Ovary (tissue), 9 donors: ENCODE data around the gene FSTL1. TPM values are rescaled to one million over a fixed set of nuclear protein-coding genes. Genes with fewer than 3 reads are reported as not detected.
A peak's percentile ranks its signal among the peaks of the same experiment; 100 is the strongest.

Source experiments
- DNase-seq, 5 donors: peaks; one replicate each; pipeline ENCODE4 v3.0.0-alpha.2; 2019 to 2020
- H3K27ac ChIP-seq, 2 donors: fragments of 200-600 bp; one replicate each; pipeline versions ENCODE4 v1.5.1 to v1.8.0; 2019 to 2022
- H3K27me3 ChIP-seq: fragments of 200-600 bp; one replicate; pipeline ENCODE4 v1.8.0; 2022
- H3K36me3 ChIP-seq: fragments of 200-600 bp; sonication (generic); one replicate; pipeline ENCODE4 v1.5.1; 2019
- H3K4me1 ChIP-seq: one replicate; pipeline ENCODE4 v1.8.1; 2013; ENCODE audit warnings: mild to moderate bottlenecking, moderate library complexity; ENCODE audit not compliant: insufficient read depth
- H3K4me3 ChIP-seq: fragments of 200-600 bp; sonication (generic); one replicate; pipeline ENCODE4 v1.5.1; 2017
- H3K9me3 ChIP-seq, 2 donors: fragments of 200-600 bp in 1 of 2; sonication (generic) in 1 of 2; one replicate each; pipeline versions ENCODE4 v1.5.1 to v1.8.1; 2013 to 2019; ENCODE audit warnings: mild to moderate bottlenecking in 1 of 2, moderate library complexity in 1 of 2
- EP300 ChIP-seq: sonication (generic); formaldehyde crosslinking; IDR thresholded peaks from one replicate; pipeline ENCODE4 v1.6.1; 2017; ENCODE audit warnings: antibody characterized with exemption
- POLR2A ChIP-seq: fragments of 450-650 bp; IDR thresholded peaks from one replicate; pipeline ENCODE4 v1.6.1; 2017; ENCODE audit warnings: antibody characterized with exemption, mild to moderate bottlenecking, moderate library complexity
- WGBS, 3 donors: extraction: QIAGEN DNeasy Blood & Tissue Kit in 1 of 3; methylation state at CpG; one replicate each; pipeline versions ENCODE4 v1.1.5 to v1.1.7; 2013 to 2017; 5-methylcytosine and 5-hydroxymethylcytosine counted together
- intact Hi-C, 4 donors: fragments of 100-400 bp; cut with DNase I; formaldehyde crosslinking; loops; one replicate each; pipeline versions ENCODE4 v1.11.0 to v1.15.1; 2022 to 2023
- polyA plus RNA-seq, 2 donors: library from polyadenylated mRNA; stranded (reverse); fragments of 200-250 nt in 1 of 2; fragments of 350-450 nt in 1 of 2; fragmentation: Illumina TruSeq in 1 of 2; extraction: RNeasy Lipid Tissue Mini Kit (QIAGEN cat#74804) in 1 of 2; gene quantifications; one replicate each; pipeline ENCODE4 v1.2.3, GENCODE V29; 2013 to 2014
- total RNA-seq, 7 donors: library from RNA; depleted of rRNA in 2 of 7; stranded (reverse); fragments of >200 nt in 2 of 7; fragmentation: NEBNext Ultra II Directional in 3 of 7; extraction: Animal tissue kit (Norgen Biotek cat#: 25700) in 3 of 7; gene quantifications; one replicate each; pipeline versions ENCODE4 v1.1.0 to v1.2.4, GENCODE V29; 2016 to 2023
- TF ChIP-seq, protein P1 (sequence below), 3 donors: fragments of 450-650 bp in 2 of 3; fragments of 200-600 bp in 1 of 3; IDR thresholded peaks; one replicate each; pipeline versions ENCODE4 v1.5.1 to v1.8.0; 2016 to 2022; ENCODE audit warnings: antibody characterized with exemption in 3 of 3, mild to moderate bottlenecking in 1 of 3
- donor health status: DM: no; HTN: no; CAD: no; lungs with moderate emphysema.
- donor health status: DM: no; HTN: no; CAD: no.
- donor health status: Bipolar disorder and iron deficiency.
- donor health status: DM: yes; HTN: yes; CAD: no.
- donor health status: DM: no; HTN: no; CAD: no.
- donor health status: DM: yes; HTN: yes; CAD: no.

Gene FSTL1
- total and polyA plus RNA-seq, 9 donors = 98.0 to 357 (median 204) TPM

DNA sequence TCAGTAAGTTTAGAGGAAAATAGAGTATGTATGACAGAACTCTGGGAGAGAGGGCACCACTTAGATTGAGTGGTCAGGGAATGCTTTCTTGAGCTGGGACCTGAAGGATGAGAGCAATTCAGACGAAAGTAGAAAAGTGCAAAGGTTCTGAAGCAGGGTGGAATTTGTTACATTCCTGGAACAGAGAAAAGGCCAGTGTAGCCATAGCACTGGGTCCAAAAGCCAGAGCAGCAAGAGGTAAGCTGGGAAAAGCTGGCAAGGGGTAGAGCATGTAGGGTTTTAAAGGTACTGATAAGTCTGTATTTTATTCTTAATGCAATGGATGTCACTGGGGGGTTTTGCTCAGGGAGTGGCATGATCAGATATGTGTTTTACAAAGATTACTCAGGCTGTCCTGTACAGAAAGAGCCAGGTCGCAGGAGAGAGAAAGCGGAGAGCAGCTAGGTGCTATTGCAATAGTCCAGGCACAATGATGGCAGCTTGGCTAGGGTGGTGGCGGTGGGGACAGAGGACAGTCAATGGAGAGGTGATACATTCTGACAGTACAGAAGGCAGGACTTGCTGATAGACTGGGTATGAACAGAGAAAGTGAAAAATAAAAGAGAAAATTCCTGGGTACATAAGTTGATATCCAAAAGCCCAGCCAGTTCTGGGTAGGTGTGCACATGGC lies 17.0 kb downstream of the FSTL1 start:
- Histone ChIP-seq H3K27me3 (no peaks in the 10 kb centered on the region), H3K9me3 (no peaks in the 10 kb centered on the region), H3K4me1 (peaks cover 31% of the 10 kb centered on the region), H3K4me3 (no peak overlapping the region), H3K27ac (no peak overlapping the region), H3K36me3 (no peaks in the 10 kb centered on the region)
- DNase-seq = no peak
- intact Hi-C loops = no loop called here
- WGBS, 3 donors = 77 to 81% (median 79%) methylated on average over 4 of the region's 4 CpGs
- TF ChIP-seq, protein P1, sequence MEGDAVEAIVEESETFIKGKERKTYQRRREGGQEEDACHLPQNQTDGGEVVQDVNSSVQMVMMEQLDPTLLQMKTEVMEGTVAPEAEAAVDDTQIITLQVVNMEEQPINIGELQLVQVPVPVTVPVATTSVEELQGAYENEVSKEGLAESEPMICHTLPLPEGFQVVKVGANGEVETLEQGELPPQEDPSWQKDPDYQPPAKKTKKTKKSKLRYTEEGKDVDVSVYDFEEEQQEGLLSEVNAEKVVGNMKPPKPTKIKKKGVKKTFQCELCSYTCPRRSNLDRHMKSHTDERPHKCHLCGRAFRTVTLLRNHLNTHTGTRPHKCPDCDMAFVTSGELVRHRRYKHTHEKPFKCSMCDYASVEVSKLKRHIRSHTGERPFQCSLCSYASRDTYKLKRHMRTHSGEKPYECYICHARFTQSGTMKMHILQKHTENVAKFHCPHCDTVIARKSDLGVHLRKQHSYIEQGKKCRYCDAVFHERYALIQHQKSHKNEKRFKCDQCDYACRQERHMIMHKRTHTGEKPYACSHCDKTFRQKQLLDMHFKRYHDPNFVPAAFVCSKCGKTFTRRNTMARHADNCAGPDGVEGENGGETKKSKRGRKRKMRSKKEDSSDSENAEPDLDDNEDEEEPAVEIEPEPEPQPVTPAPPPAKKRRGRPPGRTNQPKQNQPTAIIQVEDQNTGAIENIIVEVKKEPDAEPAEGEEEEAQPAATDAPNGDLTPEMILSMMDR (IDR thresholded peaks at IDR 0.05) = no peak
- TF ChIP-seq EP300 (no peak), POLR2A (no peak)

DNA sequence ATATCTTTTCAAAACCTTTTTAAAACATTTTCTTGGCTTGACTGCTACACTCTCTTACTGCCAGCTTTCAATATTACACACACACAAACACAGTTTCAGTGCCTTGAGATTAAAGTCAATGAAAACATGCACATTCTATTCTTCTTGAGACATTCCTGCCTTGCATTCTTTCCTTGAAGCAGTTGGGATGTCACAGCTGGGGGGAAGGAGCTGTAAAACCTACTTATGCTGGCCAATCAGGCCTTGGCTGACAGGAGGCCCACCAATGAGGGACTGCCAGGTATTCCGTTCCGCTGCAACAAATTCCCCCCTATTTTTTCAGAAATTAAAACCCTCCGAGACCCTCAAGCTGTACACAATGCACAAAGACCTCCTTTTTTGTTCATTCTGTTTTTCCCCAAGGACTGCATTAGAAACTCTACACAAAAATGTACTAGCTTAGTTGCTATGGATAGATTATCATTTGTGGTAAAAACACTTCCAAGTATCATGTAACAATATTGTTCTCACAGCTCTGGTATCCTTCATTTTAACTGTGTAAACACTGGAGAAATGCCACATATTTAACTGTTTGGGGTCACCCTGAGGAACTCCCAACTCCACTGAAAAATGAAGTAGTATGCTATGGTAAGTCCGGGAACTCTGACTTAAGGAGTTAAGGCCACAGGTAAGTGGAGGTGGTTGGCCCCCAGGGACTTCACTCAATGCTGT lies 18.5 kb downstream of the FSTL1 start:
- DNase-seq = peak in 3 of 5 donors; percentile 26 to 66 (median 28)
- TF ChIP-seq, protein P1 (IDR thresholded peaks at IDR 0.05) = no peak
- TF ChIP-seq POLR2A (no peak), EP300 (no peak)
- Histone ChIP-seq H3K4me3 (no peak overlapping the region), H3K36me3 (no peaks in the 10 kb centered on the region), H3K27me3 (no peaks in the 10 kb centered on the region), H3K9me3 (no peaks in the 10 kb centered on the region), H3K4me1 (peaks cover 28% of the 10 kb centered on the region), H3K27ac (no peak overlapping the region)
- 10 to 35% (median 20%) methylated on average over 4 of the region's 4 CpGs for WGBS, 3 donors
- intact Hi-C loops = no loop called here

- TF ChIP-seq, protein P1 (IDR thresholded peaks at IDR 0.05) = no peak
- TF ChIP-seq POLR2A = no peak
- TF ChIP-seq EP300 = no peak
- no peaks in the 10 kb centered on the region for H3K9me3 ChIP-seq
- H3K27me3 ChIP-seq = no peaks in the 10 kb centered on the region
- H3K4me1 ChIP-seq = peaks cover 28% of the 10 kb centered on the region
- WGBS, 3 donors = 44 to 82% (median 69%) methylated on average over 1 of the region's 1 CpG
- DNase-seq = no peak
- no peak overlapping the region for H3K4me3 ChIP-seq
- H3K36me3 ChIP-seq = no peaks in the 10 kb centered on the region
- no peak overlapping the region for H3K27ac ChIP-seq
- intact Hi-C loops = loop anchor here in 1 of 4 donors (10.0 kb wide), 1 partner anchor 125 kb away; no protein-coding TSS in a partner anchor
These were observed 20.9 kb downstream of the FSTL1 start for GRCh38 chr3:120429921-120430361.

GRCh38 chr3:120428924-120429323 lies 21.9 kb downstream of the FSTL1 start:
- no peak for TF ChIP-seq EP300
- TF ChIP-seq, protein P1 (IDR thresholded peaks at IDR 0.05) = no peak
- TF ChIP-seq POLR2A = no peak
- H3K4me1 ChIP-seq = peaks cover 21% of the 10 kb centered on the region
- intact Hi-C loops = loop anchor here in 1 of 4 donors (10.0 kb wide), 1 partner anchor 126 kb away; no protein-coding TSS in a partner anchor
- H3K27me3 ChIP-seq = no peaks in the 10 kb centered on the region
- no peak overlapping the region for H3K27ac ChIP-seq
- no peak for DNase-seq
- H3K36me3 ChIP-seq = no peaks in the 10 kb centered on the region
- H3K4me3 ChIP-seq = no peak overlapping the region
- 63 to 91% (median 91%) methylated on average over 2 of the region's 2 CpGs for WGBS, 3 donors
- no peaks in the 10 kb centered on the region for H3K9me3 ChIP-seq
